PFSK-1 (cell line): ENCODE data around the gene PSMD3.

ENCODE experiments used
- POLR2AphosphoS5 ChIP-seq: IDR thresholded peaks from 2 replicates; pipeline ENCODE4 v1.6.1; 2012; ENCODE audit warnings: low read depth, mild to moderate bottlenecking, control low read depth, low read length, moderate library complexity
- SIN3A ChIP-seq: IDR thresholded peaks from 2 replicates; pipeline ENCODE4 v1.6.1; 2012; ENCODE audit warnings: mild to moderate bottlenecking, low read length, moderate library complexity, borderline replicate concordance; ENCODE audit not compliant: insufficient read depth
- TAF1 ChIP-seq: IDR thresholded peaks from 2 replicates; pipeline ENCODE4 v1.6.1; 2012; ENCODE audit warnings: low read length, control low read depth, borderline replicate concordance; ENCODE audit not compliant: insufficient read depth
- TF ChIP-seq, protein P1 (sequence below), 2 experiments: IDR thresholded peaks; 2 replicates each; pipeline versions ENCODE4 v1.6.1 to v1.8.0; 2011 to 2012; ENCODE audit warnings: low read depth in 2 of 2, low read length in 2 of 2, control low read depth in 1 of 2, inconsistent platforms in 1 of 2, mild to moderate bottlenecking in 1 of 2, moderate library complexity in 1 of 2; ENCODE audit not compliant: insufficient read depth in 1 of 2

- no peak for TF ChIP-seq POLR2AphosphoS5
- no peak for TF ChIP-seq TAF1
- TF ChIP-seq, protein P1, sequence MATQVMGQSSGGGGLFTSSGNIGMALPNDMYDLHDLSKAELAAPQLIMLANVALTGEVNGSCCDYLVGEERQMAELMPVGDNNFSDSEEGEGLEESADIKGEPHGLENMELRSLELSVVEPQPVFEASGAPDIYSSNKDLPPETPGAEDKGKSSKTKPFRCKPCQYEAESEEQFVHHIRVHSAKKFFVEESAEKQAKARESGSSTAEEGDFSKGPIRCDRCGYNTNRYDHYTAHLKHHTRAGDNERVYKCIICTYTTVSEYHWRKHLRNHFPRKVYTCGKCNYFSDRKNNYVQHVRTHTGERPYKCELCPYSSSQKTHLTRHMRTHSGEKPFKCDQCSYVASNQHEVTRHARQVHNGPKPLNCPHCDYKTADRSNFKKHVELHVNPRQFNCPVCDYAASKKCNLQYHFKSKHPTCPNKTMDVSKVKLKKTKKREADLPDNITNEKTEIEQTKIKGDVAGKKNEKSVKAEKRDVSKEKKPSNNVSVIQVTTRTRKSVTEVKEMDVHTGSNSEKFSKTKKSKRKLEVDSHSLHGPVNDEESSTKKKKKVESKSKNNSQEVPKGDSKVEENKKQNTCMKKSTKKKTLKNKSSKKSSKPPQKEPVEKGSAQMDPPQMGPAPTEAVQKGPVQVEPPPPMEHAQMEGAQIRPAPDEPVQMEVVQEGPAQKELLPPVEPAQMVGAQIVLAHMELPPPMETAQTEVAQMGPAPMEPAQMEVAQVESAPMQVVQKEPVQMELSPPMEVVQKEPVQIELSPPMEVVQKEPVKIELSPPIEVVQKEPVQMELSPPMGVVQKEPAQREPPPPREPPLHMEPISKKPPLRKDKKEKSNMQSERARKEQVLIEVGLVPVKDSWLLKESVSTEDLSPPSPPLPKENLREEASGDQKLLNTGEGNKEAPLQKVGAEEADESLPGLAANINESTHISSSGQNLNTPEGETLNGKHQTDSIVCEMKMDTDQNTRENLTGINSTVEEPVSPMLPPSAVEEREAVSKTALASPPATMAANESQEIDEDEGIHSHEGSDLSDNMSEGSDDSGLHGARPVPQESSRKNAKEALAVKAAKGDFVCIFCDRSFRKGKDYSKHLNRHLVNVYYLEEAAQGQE (IDR thresholded peaks at IDR 0.05; ENCODE audit: insufficient read depth in 1 of 2, low read depth in 2 of 2, low read length in 2 of 2): no peak
- no peak for TF ChIP-seq SIN3A
Measured at GRCh38 chr17:40019140-40019991, 38.8 kb downstream of the PSMD3 start.
